SK-N-MC (cell line): ENCODE data around the gene LRRC28.

ENCODE experiments used
- EZH2 ChIP-seq: fragments of 200-600 bp; sonication (generic); IDR thresholded peaks from one replicate; pipeline ENCODE4 v1.6.1; 2017; ENCODE audit warnings: antibody characterized with exemption
- POLR2AphosphoS5 ChIP-seq: IDR thresholded peaks from 2 replicates; pipeline ENCODE4 v1.6.1; 2012; ENCODE audit warnings: mild to moderate bottlenecking, low read depth, low read length, borderline replicate concordance

GRCh38 chr15:99312794-99313193, 61.5 kb downstream of the LRRC28 start:
- TF ChIP-seq POLR2AphosphoS5: no peak
- no peak for TF ChIP-seq EZH2
